NCI-H1105 (cell line): Measurements from ENCODE around the gene IGF2BP2.
A peak's percentile ranks its signal among the peaks of the same experiment; 100 is the strongest.

Experiments used
- DNase-seq: peaks from one replicate; lab custom pipeline; 2025; lab: John Stamatoyannopoulos, UW

IGF2BP2 gene

DNA sequence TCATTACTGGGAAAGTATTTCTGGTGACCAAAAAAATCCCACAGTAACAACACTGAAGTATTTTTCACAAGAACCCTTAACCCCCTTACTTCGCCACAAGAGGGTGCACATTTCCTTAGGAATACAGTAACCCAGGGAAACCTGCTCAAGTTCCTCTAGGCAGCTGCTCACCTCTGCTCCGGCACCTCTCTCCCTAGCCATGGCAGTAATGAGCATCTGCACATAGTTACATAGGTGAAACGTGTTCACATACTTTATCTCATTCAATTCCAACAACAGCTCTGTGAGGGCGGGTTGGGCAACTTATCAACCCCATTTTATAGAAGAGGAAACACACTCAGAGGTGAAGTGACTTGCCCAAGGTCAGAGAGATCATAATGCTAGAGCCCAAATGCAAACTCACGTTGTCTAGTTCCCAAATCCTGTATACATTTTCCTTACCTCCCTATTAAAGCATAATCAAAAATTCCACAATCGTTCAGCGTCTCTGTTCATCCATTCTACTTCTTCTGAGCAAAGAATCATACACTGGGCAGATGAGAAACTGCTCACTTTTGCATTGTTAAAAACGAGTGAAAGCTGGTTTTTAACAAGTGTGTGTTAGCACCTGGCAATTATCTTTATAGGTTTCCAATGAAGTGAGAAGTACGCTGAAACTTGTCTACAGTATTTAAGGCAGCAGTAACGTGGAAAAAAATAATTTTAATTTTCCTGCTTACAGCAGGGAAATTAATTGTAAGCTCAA is 90.7 kb downstream of the IGF2BP2 start:
- DNase-seq: peak; percentile 77

DNA sequence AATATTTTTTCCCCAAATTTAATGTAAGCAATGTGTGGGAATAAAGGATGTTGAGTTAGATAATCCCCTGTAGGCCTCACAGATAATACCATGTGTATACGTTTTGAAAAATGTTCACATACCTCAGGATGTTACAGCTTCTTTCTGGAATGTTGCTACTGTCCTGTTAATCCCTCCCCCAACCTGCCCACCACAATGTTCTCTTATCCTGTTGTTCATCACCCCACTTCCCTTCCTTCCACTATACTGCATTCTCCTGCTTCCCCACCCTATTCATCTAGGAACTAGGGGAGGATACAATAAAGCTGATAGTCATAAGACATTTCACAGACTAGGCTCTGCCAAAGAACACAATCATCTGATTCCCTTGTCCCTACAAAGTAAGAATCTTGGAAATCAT is 92.1 kb downstream of the IGF2BP2 start:
- DNase-seq: no peak

DNA sequence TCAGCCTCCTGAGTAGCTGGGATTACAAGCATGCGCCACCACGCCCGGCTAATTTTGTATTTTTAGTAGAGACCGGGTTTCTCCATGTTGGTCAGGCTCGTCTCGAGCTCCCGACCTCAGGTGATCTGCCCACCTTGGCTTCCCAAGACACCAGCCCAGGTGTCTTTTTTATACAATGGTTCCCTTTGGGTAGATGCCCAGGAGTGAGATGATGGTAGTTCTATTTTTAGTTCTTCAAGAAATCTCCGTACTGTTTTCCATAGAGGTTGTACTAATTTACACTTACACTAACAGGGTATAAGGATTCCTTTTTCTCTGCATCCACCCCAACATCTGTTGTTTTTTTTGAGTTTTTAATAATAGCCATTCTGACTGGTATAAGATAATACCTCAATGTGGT is 94.3 kb downstream of the IGF2BP2 start:
- no peak for DNase-seq

DNA sequence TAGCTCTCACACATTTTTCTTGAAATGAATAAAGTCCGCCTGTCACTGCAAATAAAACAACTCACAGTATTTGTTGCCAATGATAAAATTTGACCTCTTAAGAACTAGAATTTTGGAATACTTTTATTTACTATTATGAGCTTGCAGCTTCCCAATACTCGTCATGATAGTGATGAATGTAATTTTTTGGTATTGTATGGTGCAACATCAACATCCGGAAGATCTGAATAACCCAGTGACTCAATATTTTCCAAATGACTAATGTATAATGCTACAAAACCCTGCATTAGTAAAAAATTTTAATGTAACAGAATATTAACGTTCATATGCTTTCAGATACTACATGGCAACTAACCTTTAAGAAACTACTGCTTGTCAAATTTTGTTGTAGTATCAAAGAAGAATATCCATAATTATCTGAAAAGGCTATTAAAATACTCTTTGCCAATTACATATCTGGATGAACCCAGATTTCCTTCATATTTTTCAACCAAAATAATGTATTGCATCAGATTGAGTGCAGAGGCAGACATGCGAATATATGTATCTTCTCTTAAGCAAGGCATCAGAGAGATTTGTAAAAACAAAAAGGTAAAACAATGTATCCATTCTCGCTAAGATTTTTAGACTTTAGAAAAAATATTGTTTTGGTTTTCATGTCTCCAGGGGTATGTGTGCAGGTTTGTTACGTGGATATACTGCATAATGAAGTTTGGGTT is 95.3 kb downstream of the IGF2BP2 start:
- no peak for DNase-seq

DNA sequence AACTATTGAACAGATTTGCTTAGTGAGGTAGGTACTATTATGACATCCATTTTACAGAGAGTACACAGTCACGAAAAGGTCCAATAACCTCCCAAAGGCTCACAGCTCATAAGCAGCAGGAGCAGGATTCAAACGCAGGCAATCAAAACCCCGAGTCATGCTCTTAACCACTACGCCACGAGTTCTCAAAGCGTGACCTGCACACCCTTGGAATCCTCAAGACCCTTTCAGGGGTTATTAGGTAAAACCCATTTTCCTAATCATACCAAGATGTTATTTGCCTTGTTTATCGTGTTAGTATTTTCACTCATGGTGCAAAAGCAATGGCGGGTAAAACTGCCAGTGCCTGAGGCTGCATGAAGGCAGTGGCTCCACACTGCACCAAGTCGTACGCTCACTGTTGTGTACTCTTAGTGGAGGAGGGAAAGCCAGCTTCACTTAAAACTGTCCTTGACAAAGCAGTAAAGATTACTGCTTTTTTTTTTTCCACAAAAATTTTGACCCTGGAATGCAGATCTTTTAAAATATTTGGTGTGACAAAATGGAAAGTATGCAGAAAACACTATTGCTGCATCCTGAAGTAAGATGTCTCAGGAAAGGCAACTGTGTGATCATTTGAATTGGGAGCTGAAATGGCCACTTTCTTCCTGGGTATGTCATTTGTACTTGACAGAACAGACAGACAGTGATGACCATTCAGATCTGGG is 96.1 kb downstream of the IGF2BP2 start:
- no peak for DNase-seq

DNA sequence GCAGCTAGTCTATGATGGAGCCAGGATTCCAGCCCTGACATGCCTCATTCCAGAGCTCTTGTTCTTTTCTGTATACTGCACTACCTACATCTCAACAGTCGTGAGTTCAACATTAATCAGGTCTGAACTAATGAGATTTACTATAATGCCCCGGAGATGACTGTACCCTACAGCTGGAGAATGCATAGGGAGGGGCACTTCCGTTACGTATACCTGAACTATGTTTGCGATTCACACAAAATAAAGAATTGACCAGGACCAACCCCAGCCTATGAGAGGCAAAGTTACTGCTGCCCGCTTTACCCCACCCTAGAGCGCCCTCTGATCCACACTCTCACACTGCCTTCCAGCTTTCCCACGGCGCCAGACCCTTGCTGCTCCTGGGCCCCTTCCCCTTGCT is 97.0 kb downstream of the IGF2BP2 start:
- DNase-seq: no peak

DNA sequence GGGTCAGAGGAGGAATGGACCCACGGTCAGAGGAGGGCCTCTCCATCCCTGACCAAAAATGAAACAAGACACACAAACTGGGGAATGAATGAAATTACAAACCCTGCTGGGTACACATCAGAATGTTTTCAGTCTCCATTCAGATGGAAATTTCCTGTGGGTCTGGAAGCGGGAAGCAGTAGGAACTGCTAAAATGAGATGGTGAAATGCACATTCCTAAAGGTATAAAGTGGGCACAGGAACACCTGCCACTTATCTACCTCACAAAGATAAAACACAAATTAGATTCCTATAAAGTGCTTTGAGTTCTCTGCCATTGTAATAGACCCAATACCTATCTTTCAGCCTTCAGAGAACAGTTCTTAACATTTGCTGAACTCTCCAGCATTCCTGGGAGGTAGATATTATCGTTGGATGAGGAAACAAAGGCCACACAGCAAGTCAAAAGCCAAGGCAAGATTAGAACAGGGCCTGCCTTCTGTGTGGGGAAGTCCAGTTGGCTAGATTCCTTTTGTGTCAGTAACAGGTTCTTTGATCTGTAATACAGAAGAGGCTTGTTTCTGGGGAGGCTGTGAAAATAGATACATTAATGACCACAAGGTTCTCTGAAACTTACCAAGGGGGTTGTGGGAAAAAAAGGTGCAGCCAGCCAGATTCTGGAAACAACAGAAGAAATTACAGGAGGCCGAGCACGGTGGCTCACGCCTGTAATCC is 98.4 kb downstream of the IGF2BP2 start:
- DNase-seq: no peak

DNA sequence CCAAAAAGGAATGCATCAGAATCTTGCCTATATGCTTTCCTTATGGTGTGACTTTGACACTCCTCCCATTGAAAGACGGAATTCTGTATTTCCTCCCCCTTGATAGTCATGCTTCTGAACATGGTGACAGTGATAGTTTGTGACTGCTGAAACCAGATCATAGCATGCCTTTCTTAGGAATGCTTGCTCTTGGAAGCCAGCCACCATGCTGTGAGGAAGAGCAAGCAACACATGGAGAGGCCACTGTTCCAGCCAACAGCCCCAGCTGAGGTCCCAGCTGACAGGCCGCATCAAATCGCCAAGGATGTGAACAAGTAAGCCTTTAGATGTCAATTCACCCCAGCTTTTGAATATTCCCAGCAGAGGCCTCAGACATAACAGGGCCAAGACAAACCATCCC is 100.1 kb downstream of the IGF2BP2 start:
- no peak for DNase-seq

DNA sequence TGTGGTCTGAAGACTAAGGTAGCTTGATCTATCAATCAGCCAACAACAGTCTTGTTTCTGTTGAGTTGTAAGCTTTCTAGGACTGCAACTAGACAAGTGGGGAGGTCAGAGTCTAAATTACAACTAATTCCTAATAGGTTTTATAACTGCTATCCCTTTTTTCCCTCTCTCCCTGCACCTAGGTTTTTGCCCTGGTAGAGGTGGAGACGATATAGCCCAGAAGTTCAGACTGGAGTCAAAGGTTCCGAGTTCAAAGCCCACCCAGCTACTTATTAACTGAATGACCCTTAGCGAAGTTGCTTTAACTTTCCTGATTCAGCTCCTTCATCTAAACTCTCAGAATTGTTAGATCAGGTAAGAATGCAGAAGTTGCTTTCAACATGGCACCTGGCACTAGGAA is 100.6 kb downstream of the IGF2BP2 start:
- no peak for DNase-seq

DNA sequence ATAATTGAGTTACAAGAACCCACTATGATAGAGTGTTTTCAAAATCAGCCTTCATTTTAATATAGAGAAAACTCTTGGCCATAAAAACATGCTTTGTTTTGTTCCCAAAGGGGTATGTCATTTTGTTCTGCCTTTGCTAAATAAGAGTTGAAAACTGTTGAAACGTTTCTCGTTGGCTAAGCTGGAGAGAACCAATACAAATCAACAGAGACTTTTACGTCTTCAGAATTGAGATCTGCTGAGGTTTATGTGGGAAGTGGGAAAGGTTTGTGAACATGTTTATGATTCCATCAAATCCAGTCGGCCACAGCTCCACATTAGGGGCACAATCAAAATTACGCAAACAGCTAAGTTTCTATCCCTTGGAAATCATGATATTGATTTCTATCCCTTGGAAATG is 102.0 kb downstream of the IGF2BP2 start:
- DNase-seq: no peak

DNA sequence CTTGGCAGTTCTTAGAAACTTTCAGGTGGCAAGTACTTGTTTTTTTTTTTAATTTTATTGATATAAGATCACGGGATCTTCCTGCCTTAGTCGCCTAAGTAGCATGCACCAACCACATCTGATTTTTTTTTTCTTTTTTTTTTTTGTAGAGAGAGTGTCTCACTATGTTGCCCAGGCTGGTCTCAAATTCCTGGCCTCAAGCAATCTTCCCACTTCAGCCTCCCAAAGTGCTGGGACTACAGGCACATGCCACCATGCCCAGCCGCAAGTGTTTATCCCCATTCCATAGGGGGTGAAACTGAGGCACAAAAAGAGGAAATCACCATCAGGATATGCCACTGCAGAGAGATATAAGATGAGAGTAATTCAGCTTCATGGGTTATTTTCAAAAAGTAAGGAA is 102.9 kb downstream of the IGF2BP2 start:
- no peak for DNase-seq

DNA sequence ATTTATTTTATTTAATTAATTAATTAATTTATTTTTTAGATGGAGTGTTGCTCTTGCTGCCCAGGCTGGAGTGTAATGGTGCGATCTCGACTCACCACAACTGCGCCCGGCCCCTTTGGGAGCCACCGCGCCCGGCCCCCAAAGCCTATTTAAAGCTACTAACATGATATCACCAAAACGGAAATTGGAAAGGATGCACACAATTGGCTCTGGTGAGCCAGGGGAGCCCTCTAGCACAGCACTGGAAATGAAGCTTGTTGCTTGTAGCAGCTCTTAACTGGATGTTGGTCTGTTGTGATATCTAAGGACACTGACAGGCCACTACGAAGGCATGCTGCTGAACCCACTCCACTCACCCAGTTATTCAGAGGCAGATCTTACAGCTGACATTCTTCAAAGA is 104.5 kb downstream of the IGF2BP2 start:
- DNase-seq: no peak

DNA sequence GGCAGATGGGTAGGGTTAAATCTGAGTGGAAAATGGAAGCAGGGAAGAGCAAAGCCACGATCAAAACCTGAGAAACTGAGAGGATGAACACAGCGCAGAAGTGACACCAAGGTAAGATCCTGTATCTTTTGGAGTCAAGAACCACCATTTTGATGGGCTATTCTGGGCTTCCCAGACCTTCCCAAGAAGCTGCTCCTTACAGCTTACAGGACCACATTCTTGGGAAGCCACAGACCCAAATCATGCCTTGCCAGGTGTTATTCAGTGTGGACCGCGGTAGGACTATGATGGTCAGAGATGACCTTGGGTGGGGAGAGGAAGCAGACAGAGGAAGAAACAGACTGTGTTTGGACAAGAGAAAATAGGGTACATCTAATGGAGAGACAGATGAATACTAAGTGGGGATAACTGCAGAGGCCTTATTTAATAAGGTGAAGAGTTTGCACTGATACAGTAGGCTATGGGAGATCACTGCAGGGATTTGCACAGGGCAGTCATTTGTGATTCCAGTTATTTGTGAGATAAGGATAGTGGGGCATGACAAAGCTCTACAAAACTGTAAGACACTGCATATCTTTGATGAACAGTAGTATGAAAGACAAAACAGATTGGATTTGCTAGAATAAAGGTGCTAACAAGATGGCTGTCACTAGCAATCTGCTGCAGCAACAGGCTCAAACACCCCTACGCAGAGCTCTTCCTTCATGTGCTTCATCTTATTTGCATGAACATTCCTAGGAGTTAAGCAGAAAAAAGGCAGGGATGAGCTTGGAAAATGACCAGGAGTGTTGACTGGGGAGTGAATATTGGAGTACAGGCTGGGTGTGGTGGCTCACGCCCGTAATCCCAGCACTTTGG is 105.9 kb downstream of the IGF2BP2 start:
- no peak for DNase-seq

DNA sequence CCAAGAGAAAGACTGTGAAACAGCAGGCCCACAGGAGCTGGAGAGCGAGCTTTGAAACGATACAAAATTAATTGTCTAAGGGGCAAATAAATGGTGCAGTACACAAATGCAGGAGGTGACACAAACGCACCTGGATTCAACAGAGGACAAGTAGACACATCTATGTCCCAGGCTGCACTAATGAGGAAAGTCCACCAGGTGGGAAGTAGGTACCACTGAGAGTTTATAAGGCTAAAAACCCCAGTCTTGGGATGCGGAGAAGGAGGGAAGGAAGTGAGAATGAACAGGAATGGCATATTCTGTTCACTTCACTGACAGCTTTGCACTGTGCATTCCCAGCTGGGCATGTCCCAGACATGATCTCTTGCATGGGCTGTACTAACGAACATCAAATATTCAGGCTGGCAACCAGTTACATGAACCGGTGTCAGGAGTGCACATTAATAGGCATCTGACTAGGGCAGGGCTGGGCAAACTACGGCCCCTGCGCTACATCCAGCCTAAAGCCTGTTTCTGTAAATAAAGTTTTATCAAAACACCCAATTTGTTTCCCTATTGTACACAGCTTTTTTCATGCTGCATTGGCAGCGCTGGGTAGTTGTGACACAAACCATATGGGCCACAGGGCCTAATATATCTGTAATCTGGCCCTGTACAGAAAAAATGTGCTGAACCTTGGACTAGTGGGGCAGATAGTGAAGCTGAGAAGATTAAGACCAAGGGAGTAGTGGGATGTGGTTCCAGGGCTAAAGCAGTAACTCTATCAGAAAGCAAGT is 107.0 kb downstream of the IGF2BP2 start:
- no peak for DNase-seq

DNA sequence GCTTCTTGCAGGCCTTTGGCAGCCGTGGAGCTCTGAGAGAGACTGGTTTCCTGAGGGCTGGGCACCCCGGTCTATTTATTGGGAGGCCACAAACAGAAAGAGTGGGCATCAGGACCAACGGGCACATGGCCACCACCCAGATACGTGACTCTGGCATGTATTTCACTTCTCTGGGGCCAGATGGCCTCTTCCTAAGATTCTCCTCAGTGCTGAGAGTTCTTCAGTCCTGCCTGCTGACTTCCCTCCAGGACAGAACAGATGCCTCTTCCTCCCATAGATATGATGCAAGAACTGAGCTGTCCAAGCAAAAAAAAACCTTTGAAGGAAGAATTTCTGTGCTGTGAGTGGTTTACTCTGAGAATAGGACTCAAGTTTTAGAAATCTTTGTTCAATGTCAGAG is 107.7 kb downstream of the IGF2BP2 start:
- DNase-seq: no peak

DNA sequence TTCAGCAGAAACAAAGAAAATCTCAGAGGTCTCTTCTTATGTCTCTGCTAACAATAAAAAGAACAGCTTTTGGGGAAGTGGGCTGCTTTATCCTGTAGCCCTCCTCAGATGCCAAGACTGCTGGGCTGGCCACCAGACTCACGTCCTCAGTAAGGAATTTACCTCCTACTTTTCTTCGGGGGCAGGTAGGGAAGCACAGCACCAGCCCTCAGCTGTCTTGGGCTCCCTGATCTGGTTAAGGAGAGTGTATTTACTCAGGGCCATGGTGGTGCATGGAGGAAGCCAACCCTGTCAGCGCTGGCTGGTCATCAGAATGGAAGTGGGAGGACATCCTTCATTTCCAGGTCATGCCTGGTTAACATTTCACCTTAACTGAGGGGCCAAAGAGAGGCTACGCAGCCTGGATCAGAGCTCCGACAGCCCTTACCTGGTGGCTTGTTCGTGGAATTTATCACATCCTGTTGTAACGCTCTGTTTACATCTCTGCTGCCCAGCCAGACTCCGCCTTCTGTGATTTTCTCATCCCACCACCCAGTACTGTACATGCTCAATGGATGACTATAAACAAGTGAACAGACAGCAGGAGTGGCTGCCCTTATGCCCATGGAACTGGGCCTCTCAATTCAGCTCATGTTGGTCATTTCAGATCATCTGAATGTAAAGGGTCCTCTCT is 108.3 kb downstream of the IGF2BP2 start:
- DNase-seq: no peak

DNA sequence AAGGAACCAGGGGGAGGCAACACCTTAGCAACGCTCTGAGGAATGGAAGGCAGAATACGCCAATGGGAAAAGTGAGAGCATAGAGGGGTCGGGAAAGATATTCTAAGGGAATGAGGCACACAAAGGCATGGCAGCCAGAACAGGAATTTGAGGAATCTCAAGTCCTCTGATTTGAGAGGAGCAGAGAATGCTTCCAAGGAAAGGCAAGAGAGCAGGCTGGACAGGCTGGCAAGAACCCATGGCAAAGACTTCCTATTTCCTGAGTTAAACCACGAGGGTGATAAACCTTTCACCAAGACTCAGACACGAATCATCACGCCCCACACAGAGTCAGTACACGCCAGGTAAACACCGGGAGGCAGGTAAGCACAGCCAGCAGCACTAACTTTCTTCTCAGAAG is 109.8 kb downstream of the IGF2BP2 start:
- DNase-seq: no peak

DNA sequence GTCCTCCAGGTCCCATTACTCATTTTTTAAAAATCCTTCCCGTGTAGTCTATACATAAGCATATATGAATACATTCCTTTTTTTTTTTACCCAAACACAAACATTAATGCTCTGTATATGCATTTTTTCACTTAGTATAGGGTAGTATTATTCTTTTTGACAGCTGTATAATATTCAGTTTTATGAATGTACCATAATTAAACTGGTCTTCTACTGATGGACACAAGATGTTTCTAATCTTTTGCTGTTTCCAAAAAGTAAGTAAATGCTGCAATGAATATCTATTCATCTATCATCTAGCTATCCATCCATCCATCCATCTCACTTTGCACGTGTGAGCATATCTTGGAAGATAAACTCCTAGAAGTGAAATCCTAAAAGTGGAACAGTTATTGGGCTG is 110.8 kb downstream of the IGF2BP2 start:
- no peak for DNase-seq

DNA sequence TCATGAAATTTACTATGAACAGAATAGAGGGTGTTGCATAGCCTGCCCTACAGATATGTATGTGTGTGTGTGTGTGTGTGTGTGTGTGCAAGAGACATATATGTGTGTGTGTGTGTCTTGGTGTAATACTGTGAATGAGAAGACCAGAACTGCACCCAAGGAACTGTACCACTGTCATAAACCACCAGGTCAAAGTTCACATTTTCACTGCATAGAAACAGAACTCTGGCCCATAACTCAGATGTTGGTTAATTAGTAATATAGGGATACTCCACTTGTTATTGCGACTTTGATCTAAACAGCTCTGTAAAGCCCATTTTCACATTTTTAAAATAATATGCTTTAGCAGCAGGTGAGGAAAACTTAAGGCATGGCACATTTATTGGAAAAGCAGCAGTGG is 111.8 kb downstream of the IGF2BP2 start:
- no peak for DNase-seq

DNA sequence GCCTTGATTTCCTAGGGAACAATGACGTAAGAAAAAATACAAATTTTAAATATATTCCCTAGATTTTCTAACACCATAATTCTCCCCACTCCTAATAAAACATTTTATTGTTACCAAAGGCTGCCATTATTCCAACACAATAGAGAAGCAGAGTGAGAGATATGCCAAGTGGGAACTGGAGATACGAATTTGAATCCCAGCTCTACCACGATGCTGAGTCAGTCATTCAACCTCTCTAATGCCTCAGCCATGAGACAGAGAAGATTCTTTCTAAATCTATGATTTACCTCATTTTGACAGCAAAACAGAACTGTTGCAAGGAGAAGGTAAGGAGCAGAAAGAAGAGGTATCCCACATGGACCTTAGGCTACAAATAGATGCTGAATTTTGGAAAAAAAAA is 112.5 kb downstream of the IGF2BP2 start:
- no peak for DNase-seq
